DND-41 (cell line): Measurements from ENCODE around the gene DHDDS.

Experiments used
- ATAC-seq: fragments of 200-7000 bp; cut with Tn5 transposase; 3 replicates; pipeline ENCODE4 v1.9.1; 2021; ENCODE audit warnings: low read depth; ENCODE audit not compliant: insufficient read depth
- DNase-seq: peaks from one replicate; pipeline ENCODE4 v3.0.0-alpha.2; 2020
- H2AFZ ChIP-seq: 2 replicates; pipeline ENCODE4 v1.6.0; 2012; ENCODE audit warnings: low read depth, low read length
- H3K27ac ChIP-seq: 2 replicates; pipeline ENCODE4 v1.5.1; 2012; ENCODE audit warnings: low read length, inconsistent platforms
- H3K27me3 ChIP-seq: fragments of 200-600 bp; sonication (generic); 2 replicates; pipeline ENCODE4 v1.6.0; 2012; ENCODE audit warnings: low read length, mild to moderate bottlenecking, inconsistent platforms; ENCODE audit not compliant: insufficient read depth, poor library complexity
- H3K36me3 ChIP-seq: 2 replicates; pipeline ENCODE4 v1.5.1; 2012; ENCODE audit warnings: low read length, inconsistent platforms; ENCODE audit not compliant: insufficient read depth
- H3K4me1 ChIP-seq: 2 replicates; pipeline ENCODE4 v1.5.1; 2012; ENCODE audit warnings: mild to moderate bottlenecking, low read length; ENCODE audit not compliant: insufficient read depth
- H3K4me2 ChIP-seq: 2 replicates; pipeline ENCODE4 v1.6.0; 2012; ENCODE audit warnings: mild to moderate bottlenecking, moderate library complexity, low read length, inconsistent platforms; ENCODE audit not compliant: insufficient read depth
- H3K4me3 ChIP-seq, 2 experiments: fragments of 200-600 bp in 1 of 2; shearing (Covaris generic) in 1 of 2; 2 replicates each; pipeline ENCODE4 v1.5.1; 2012 to 2016; ENCODE audit warnings: inconsistent platforms in 2 of 2, low read length in 2 of 2, mild to moderate bottlenecking in 2 of 2, low read depth in 1 of 2, moderate library complexity in 1 of 2
- H3K79me2 ChIP-seq: 2 replicates; pipeline ENCODE4 v1.6.0; 2012; ENCODE audit warnings: low read length, inconsistent platforms; ENCODE audit not compliant: insufficient read depth
- H3K9ac ChIP-seq: 2 replicates; pipeline ENCODE4 v1.6.0; 2012; ENCODE audit warnings: low read depth, mild to moderate bottlenecking, inconsistent platforms, low read length, moderate library complexity
- H3K9me3 ChIP-seq: 2 replicates; pipeline ENCODE4 v1.5.1; 2012; ENCODE audit warnings: low read length, moderate library complexity, mild to moderate bottlenecking, inconsistent platforms; ENCODE audit not compliant: insufficient read depth, severe bottlenecking
- H4K20me1 ChIP-seq: 2 replicates; pipeline ENCODE4 v1.6.0; 2012; ENCODE audit warnings: low read length; ENCODE audit not compliant: insufficient read depth
- EZH2 ChIP-seq: IDR thresholded peaks from 3 replicates; pipeline ENCODE4 v1.6.1; 2012; ENCODE audit warnings: borderline replicate concordance, low read depth, mild to moderate bottlenecking, moderate library complexity, low read length, inconsistent platforms; ENCODE audit not compliant: severe bottlenecking
- TF ChIP-seq, protein P1 (sequence below): IDR thresholded peaks from 2 replicates; pipeline ENCODE4 v1.5.1; 2012; ENCODE audit warnings: borderline replicate concordance, low read length, moderate library complexity, mild to moderate bottlenecking; ENCODE audit not compliant: poor library complexity, severe bottlenecking; ENCODE audit errors: extremely low read depth

Gene DHDDS

DNA sequence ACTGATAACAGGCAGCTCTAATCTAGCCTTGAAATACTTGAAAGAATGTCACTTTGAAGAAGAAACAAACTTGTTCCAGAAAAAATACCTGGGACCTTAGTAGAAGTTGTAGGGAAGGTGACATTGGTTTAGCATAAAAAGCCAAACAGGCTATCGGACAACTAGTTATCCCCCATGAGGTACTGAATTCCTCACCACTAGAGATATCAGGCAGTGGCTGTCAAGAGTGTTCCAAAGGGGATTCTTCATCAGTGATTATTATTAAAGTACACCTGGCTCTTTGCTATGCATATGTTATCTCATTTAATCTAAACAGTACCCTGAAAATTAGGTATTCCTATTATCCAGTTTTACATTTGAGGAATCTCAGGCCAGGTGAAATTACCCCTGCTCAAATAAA lies 27.0 kb downstream of the DHDDS start:
- H3K4me1 ChIP-seq: no peaks in the 10 kb centered on the region
- H3K36me3 ChIP-seq: peaks cover 72% of the 10 kb centered on the region
- DNase-seq: no peak
- H3K9ac ChIP-seq: no peak overlapping the region
- H3K4me2 ChIP-seq: no peak overlapping the region
- no peaks in the 10 kb centered on the region for H3K79me2 ChIP-seq
- TF ChIP-seq, protein P1, sequence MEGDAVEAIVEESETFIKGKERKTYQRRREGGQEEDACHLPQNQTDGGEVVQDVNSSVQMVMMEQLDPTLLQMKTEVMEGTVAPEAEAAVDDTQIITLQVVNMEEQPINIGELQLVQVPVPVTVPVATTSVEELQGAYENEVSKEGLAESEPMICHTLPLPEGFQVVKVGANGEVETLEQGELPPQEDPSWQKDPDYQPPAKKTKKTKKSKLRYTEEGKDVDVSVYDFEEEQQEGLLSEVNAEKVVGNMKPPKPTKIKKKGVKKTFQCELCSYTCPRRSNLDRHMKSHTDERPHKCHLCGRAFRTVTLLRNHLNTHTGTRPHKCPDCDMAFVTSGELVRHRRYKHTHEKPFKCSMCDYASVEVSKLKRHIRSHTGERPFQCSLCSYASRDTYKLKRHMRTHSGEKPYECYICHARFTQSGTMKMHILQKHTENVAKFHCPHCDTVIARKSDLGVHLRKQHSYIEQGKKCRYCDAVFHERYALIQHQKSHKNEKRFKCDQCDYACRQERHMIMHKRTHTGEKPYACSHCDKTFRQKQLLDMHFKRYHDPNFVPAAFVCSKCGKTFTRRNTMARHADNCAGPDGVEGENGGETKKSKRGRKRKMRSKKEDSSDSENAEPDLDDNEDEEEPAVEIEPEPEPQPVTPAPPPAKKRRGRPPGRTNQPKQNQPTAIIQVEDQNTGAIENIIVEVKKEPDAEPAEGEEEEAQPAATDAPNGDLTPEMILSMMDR: no peak
- no peak for TF ChIP-seq EZH2
- H3K27ac ChIP-seq: no peak overlapping the region
- H3K9me3 ChIP-seq: no peaks in the 10 kb centered on the region
- no peak overlapping the region for H3K4me3 ChIP-seq
- H2AFZ ChIP-seq: no peak overlapping the region
- no peaks in the 10 kb centered on the region for H3K27me3 ChIP-seq
- no peak for ATAC-seq
- H4K20me1 ChIP-seq: no peaks in the 10 kb centered on the region

DNA sequence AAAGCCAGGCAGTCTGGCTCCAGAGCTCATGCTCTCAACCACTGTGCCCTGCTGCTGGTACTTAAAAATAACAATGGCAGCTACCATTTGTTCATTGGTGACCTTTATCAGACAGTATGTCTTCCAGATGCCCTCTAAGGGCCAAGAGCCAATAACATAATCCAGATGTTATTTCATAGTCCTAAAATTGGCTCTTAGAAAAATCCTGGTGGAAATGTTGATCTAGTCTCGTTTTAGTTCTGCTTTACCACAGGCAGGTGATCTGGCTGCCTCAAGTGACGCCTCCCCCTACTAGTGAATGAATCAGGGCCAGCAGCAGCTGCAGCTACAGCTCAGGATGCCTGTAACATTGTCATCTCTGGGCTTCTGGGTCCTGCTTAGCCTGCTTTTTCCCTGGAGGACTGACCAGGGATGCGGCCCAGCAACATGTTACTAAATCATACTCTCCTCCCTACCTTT lies 27.5 kb downstream of the DHDDS start:
- Histone ChIP-seq H4K20me1 (no peaks in the 10 kb centered on the region), H3K27me3 (no peaks in the 10 kb centered on the region), H3K4me1 (no peaks in the 10 kb centered on the region), H3K4me2 (no peak overlapping the region), H3K9ac (no peak overlapping the region), H3K27ac (no peak overlapping the region), H3K4me3 (no peak overlapping the region), H3K79me2 (no peaks in the 10 kb centered on the region), H3K9me3 (no peaks in the 10 kb centered on the region), H3K36me3 (peaks cover 75% of the 10 kb centered on the region), H2AFZ (no peak overlapping the region)
- ATAC-seq (no peak), DNase-seq (no peak)
- TF ChIP-seq, protein P1: no peak
- TF ChIP-seq EZH2: no peak

DNA sequence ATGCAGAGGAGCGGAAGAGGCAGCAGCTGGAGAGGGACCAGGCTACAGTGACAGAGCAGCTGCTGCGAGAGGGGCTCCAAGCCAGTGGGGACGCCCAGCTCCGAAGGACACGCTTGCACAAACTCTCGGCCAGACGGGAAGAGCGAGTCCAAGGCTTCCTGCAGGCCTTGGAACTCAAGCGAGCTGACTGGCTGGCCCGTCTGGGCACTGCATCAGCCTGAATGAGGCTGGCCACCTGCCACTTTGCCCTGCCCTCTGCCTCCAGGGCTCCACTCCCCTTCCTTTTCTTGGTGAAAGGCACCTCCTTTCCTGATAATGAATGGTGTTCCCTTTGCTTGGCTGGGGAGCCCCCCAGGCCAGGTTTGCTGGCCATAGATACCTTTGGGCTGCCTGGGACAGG lies 36.8 kb downstream of the DHDDS start:
- Histone ChIP-seq H3K36me3 (peaks cover 65% of the 10 kb centered on the region), H3K9ac (no peak overlapping the region), H2AFZ (no peak overlapping the region), H3K79me2 (peaks cover 35% of the 10 kb centered on the region), H3K4me1 (peaks cover 35% of the 10 kb centered on the region), H3K4me2 (no peak overlapping the region), H3K4me3 (no peak overlapping the region), H3K27ac (no peak overlapping the region), H3K27me3 (no peaks in the 10 kb centered on the region), H3K9me3 (no peaks in the 10 kb centered on the region), H4K20me1 (peaks cover 25% of the 10 kb centered on the region)
- no peak for DNase-seq
- TF ChIP-seq, protein P1: no peak
- no peak for TF ChIP-seq EZH2
- ATAC-seq: no peak

DNA sequence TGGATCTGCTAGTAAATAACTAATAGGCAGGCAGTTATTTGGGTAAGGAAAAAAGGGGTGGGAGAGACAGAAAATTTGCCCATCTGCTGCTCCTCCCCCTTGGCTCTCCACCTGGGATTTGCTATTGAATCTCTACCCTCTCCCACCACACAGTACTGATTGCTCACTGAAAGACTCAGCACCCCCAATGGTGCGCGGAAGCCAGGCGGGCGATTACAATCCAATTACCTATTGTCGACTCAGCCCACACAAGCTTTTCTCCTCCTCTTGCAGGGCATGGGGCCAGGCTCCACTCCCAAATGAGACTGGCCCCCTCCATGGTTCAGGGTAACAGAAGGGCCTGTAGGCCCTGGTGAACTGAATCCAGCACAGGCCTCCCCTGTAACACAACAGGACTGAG lies 37.4 kb downstream of the DHDDS start:
- no peak for DNase-seq
- TF ChIP-seq, protein P1: no peak
- no peak for TF ChIP-seq EZH2
- Histone ChIP-seq H3K4me1 (peaks cover 41% of the 10 kb centered on the region), H3K27ac (no peak overlapping the region; the same call in 1 of the 2 replicates), H3K9ac (no peak overlapping the region), H2AFZ (no peak overlapping the region), H4K20me1 (peaks cover 31% of the 10 kb centered on the region), H3K9me3 (no peaks in the 10 kb centered on the region), H3K4me2 (peak overlapping the region; percentile 83; the same call in 1 of the 2 replicates), H3K36me3 (peaks cover 66% of the 10 kb centered on the region), H3K79me2 (peaks cover 41% of the 10 kb centered on the region), H3K27me3 (no peaks in the 10 kb centered on the region), H3K4me3 (no peak overlapping the region)
- no peak for ATAC-seq
